ENCODE data around the gene TNNT1. TPM values are rescaled to one million over a fixed set of nuclear protein-coding genes. Genes with fewer than 3 reads are reported as not detected.
A peak's percentile ranks its signal among the peaks of the same experiment; 100 is the strongest.

TNNT1 gene
- total and polyA plus RNA-seq, 5 donors from 2014 or later: not detected

- no peak overlapping the region for H3K27ac Mint-ChIP-seq
- H3K36me3 ChIP-seq (ENCODE audit: control insufficient read depth, insufficient read depth, low read length): no peaks in the 10 kb centered on the region
- H3K36me3 Mint-ChIP-seq: no peaks in the 10 kb centered on the region
- peaks cover 0 to 5% (median 0%) of the 10 kb centered on the region in 7 donors for H3K9me3 Mint-ChIP-seq
- H3K9me3 ChIP-seq (ENCODE audit: control insufficient read depth in 2 of 2, low read length in 2 of 2): no peaks in the 10 kb centered on the region
- H3K4me1 ChIP-seq (ENCODE audit: control insufficient read depth, insufficient read depth, low read length, poor library complexity, severe bottlenecking): no peaks in the 10 kb centered on the region
- H3K27ac ChIP-seq (ENCODE audit: insufficient read depth, low read length, poor library complexity, severe bottlenecking): no peak overlapping the region
- no peak overlapping the region for H3K4me3 Mint-ChIP-seq
- peaks cover 20% of the 10 kb centered on the region for H3K27me3 Mint-ChIP-seq
- no peak overlapping the region for H3K4me3 ChIP-seq (ENCODE audit: low read depth, low read length)
- DNase-seq (no peak), ATAC-seq (ENCODE audit: low read depth in 2 of 2) (no peak)
- peaks cover 0 to 6% (median 0%) of the 10 kb centered on the region in 4 donors for H3K4me1 Mint-ChIP-seq
- peaks cover 3% of the 10 kb centered on the region for H3K27me3 ChIP-seq (ENCODE audit: control insufficient read depth, insufficient read depth, low read length)
Measured at GRCh38 chr19:55186080-55186479, 37.1 kb upstream of the TNNT1 start.

GRCh38 chr19:55181740-55182139, 32.7 kb upstream of the TNNT1 start:
- Histone ChIP-seq H3K4me3 (ENCODE audit: low read depth, low read length) (no peak overlapping the region), H3K9me3 (ENCODE audit: control insufficient read depth in 2 of 2, low read length in 2 of 2) (no peaks in the 10 kb centered on the region), H3K36me3 (ENCODE audit: control insufficient read depth, insufficient read depth, low read length) (no peaks in the 10 kb centered on the region), H3K4me1 (ENCODE audit: control insufficient read depth, insufficient read depth, low read length, poor library complexity, severe bottlenecking) (peaks cover 20% of the 10 kb centered on the region), H3K27ac (ENCODE audit: insufficient read depth, low read length, poor library complexity, severe bottlenecking) (no peak overlapping the region), H3K27me3 (ENCODE audit: control insufficient read depth, insufficient read depth, low read length) (peaks cover 18% of the 10 kb centered on the region)
- H3K4me1 Mint-ChIP-seq: peaks cover 0 to 27% (median 5%) of the 10 kb centered on the region in 4 donors
- peaks cover 56% of the 10 kb centered on the region for H3K27me3 Mint-ChIP-seq
- peaks cover 0 to 5% (median 0%) of the 10 kb centered on the region in 7 donors for H3K9me3 Mint-ChIP-seq
- no peaks in the 10 kb centered on the region for H3K36me3 Mint-ChIP-seq
- no peak for DNase-seq
- ATAC-seq (ENCODE audit: low read depth in 2 of 2): no peak
- H3K4me3 Mint-ChIP-seq: peak overlapping the region in 1 of 4 donors; percentile 63
- no peak overlapping the region for H3K27ac Mint-ChIP-seq

- DNase-seq (peak; percentile 32 to 57 (median 43)), ATAC-seq (ENCODE audit: low read depth in 2 of 2) (peak; percentile 44 to 45)
- H3K9me3 Mint-ChIP-seq: peaks cover 0 to 8% (median 0%) of the 10 kb centered on the region in 7 donors
- Histone ChIP-seq H3K4me1 (ENCODE audit: control insufficient read depth, insufficient read depth, low read length, poor library complexity, severe bottlenecking) (peaks cover 20% of the 10 kb centered on the region), H3K9me3 (ENCODE audit: control insufficient read depth in 2 of 2, low read length in 2 of 2) (peaks cover 0 to 5% of the 10 kb centered on the region in 2 experiments), H3K27ac (ENCODE audit: insufficient read depth, low read length, poor library complexity, severe bottlenecking) (peak within 1 kb of the TSS; percentile 23), H3K4me3 (ENCODE audit: low read depth, low read length) (peak within 1 kb of the TSS; percentile 53), H3K27me3 (ENCODE audit: control insufficient read depth, insufficient read depth, low read length) (peaks cover 30% of the 10 kb centered on the region), H3K36me3 (ENCODE audit: control insufficient read depth, insufficient read depth, low read length) (no peaks in the 10 kb centered on the region)
- peak within 1 kb of the TSS; percentile 32 to 86 (median 80) for H3K27ac Mint-ChIP-seq
- peaks cover 0 to 34% (median 5%) of the 10 kb centered on the region in 4 donors for H3K4me1 Mint-ChIP-seq
- H3K4me3 Mint-ChIP-seq: peak within 1 kb of the TSS; percentile 76 to 85 (median 80)
- H3K27me3 Mint-ChIP-seq: peaks cover 59% of the 10 kb centered on the region
- no peaks in the 10 kb centered on the region for H3K36me3 Mint-ChIP-seq
Measured at GRCh38 chr19:55179606-55180484, 30.8 kb upstream of the TNNT1 start, which contains the start of gene SYT5. Gene SYT5, minus strand, starts transcription at chr19:55180289. Its CDS starts 1,248 bp downstream, at chr19:55179041.

- ATAC-seq (ENCODE audit: low read depth in 2 of 2) (peak; percentile 83 to 87), DNase-seq (peak; percentile 87 to 93 (median 92))
- H3K4me1 Mint-ChIP-seq: peaks cover 0 to 40% (median 10%) of the 10 kb centered on the region in 4 donors
- peaks cover 0 to 9% (median 0%) of the 10 kb centered on the region in 7 donors for H3K9me3 Mint-ChIP-seq
- no peaks in the 10 kb centered on the region for H3K36me3 ChIP-seq (ENCODE audit: control insufficient read depth, insufficient read depth, low read length)
- peak overlapping the region in 2 of 3 donors; percentile 80 to 86 for H3K27ac Mint-ChIP-seq
- H3K4me1 ChIP-seq (ENCODE audit: control insufficient read depth, insufficient read depth, low read length, poor library complexity, severe bottlenecking): peaks cover 24% of the 10 kb centered on the region
- H3K27me3 Mint-ChIP-seq: peaks cover 65% of the 10 kb centered on the region
- peaks cover 0 to 5% of the 10 kb centered on the region in 2 experiments for H3K9me3 ChIP-seq (ENCODE audit: control insufficient read depth in 2 of 2, low read length in 2 of 2)
- no peak overlapping the region for H3K27ac ChIP-seq (ENCODE audit: insufficient read depth, low read length, poor library complexity, severe bottlenecking)
- H3K36me3 Mint-ChIP-seq: no peaks in the 10 kb centered on the region
- peak overlapping the region; percentile 53 for H3K4me3 ChIP-seq (ENCODE audit: low read depth, low read length)
- H3K4me3 Mint-ChIP-seq: peak overlapping the region; percentile 76 to 85 (median 80)
- H3K27me3 ChIP-seq (ENCODE audit: control insufficient read depth, insufficient read depth, low read length): peaks cover 36% of the 10 kb centered on the region
Measured at GRCh38 chr19:55178781-55179599, 30.0 kb upstream of the TNNT1 start.

- H3K9me3 Mint-ChIP-seq: peaks cover 0 to 12% (median 0%) of the 10 kb centered on the region in 7 donors
- Histone ChIP-seq H3K4me3 (ENCODE audit: low read depth, low read length) (no peak overlapping the region), H3K27ac (ENCODE audit: insufficient read depth, low read length, poor library complexity, severe bottlenecking) (no peak overlapping the region), H3K4me1 (ENCODE audit: control insufficient read depth, insufficient read depth, low read length, poor library complexity, severe bottlenecking) (peaks cover 36% of the 10 kb centered on the region), H3K9me3 (ENCODE audit: control insufficient read depth in 2 of 2, low read length in 2 of 2) (peaks cover 0 to 5% of the 10 kb centered on the region in 2 experiments), H3K36me3 (ENCODE audit: control insufficient read depth, insufficient read depth, low read length) (no peaks in the 10 kb centered on the region), H3K27me3 (ENCODE audit: control insufficient read depth, insufficient read depth, low read length) (peaks cover 35% of the 10 kb centered on the region)
- no peaks in the 10 kb centered on the region for H3K36me3 Mint-ChIP-seq
- DNase-seq (peak in 1 of 3 donors; percentile 26), ATAC-seq (ENCODE audit: low read depth in 2 of 2) (no peak)
- H3K4me1 Mint-ChIP-seq: peaks cover 0 to 54% (median 16%) of the 10 kb centered on the region in 4 donors
- peak overlapping the region in 1 of 4 donors; percentile 51 for H3K4me3 Mint-ChIP-seq
- H3K27me3 Mint-ChIP-seq: peaks cover 71% of the 10 kb centered on the region
- no peak overlapping the region for H3K27ac Mint-ChIP-seq
Measured at GRCh38 chr19:55176076-55176475, 27.1 kb upstream of the TNNT1 start.

GRCh38 chr19:55175117-55175867, 26.3 kb upstream of the TNNT1 start:
- H3K4me3 Mint-ChIP-seq: no peak overlapping the region
- Histone ChIP-seq H3K9me3 (ENCODE audit: control insufficient read depth in 2 of 2, low read length in 2 of 2) (peaks cover 0 to 5% of the 10 kb centered on the region in 2 experiments), H3K36me3 (ENCODE audit: control insufficient read depth, insufficient read depth, low read length) (no peaks in the 10 kb centered on the region), H3K4me1 (ENCODE audit: control insufficient read depth, insufficient read depth, low read length, poor library complexity, severe bottlenecking) (peaks cover 33% of the 10 kb centered on the region), H3K27ac (ENCODE audit: insufficient read depth, low read length, poor library complexity, severe bottlenecking) (no peak overlapping the region), H3K4me3 (ENCODE audit: low read depth, low read length) (no peak overlapping the region), H3K27me3 (ENCODE audit: control insufficient read depth, insufficient read depth, low read length) (peaks cover 29% of the 10 kb centered on the region)
- peaks cover 71% of the 10 kb centered on the region for H3K27me3 Mint-ChIP-seq
- peaks cover 0 to 48% (median 15%) of the 10 kb centered on the region in 4 donors for H3K4me1 Mint-ChIP-seq
- DNase-seq (no peak), ATAC-seq (ENCODE audit: low read depth in 2 of 2) (no peak)
- H3K9me3 Mint-ChIP-seq: peaks cover 0 to 12% (median 0%) of the 10 kb centered on the region in 7 donors
- H3K36me3 Mint-ChIP-seq: no peaks in the 10 kb centered on the region
- H3K27ac Mint-ChIP-seq: no peak overlapping the region
